CD4-positive, alpha-beta T cell treated with Interleukin-4 for 1 hour (primary cell): ENCODE data around the gene SH3TC1.

Experiments
- DNase-seq, 2 donors: peaks; one replicate each; pipeline ENCODE4 v3.0.0-alpha.2; 2020 to 2022

The SH3TC1 gene

DNA sequence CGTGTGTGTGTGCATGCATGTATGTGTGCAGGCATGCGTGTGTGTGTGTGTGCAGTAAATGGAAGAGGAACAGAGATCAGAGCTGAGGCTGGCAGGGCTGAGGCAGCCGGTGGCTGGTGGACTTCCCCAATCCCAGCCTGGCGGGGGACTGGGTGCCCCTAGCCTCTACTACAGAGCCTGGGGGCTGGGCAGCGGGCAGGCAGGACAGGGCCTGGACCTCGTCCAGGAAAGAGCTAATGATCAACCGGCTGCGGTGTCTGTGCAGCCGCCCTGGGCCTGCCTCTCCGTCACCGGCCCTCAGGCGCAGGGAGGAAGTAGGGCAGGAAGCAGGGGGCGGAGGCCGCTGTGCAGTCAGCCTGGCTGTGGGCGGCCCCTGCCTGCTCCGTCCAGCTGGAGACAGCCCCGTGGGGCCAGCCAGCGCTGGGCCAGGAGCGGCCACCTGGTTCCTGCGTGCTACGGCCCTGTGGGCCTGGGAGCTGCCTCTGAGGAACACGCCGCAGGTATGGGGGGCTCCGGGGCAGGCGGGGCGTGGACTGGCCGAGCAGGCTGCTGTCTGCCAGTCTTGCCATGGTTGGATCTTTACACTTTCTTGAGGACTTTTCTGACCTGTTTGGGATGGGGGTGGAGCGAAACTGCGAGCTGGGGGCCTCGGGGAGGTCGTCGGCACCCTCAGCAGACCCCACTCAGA, at the start of gene SH3TC1:
Gene SH3TC1, plus strand, starts transcription at position 385 of the 688 bp plus-strand sequence. CDS start 5,905 bp downstream, outside the sequence.
- peak; percentile 60 to 75 for DNase-seq

DNA sequence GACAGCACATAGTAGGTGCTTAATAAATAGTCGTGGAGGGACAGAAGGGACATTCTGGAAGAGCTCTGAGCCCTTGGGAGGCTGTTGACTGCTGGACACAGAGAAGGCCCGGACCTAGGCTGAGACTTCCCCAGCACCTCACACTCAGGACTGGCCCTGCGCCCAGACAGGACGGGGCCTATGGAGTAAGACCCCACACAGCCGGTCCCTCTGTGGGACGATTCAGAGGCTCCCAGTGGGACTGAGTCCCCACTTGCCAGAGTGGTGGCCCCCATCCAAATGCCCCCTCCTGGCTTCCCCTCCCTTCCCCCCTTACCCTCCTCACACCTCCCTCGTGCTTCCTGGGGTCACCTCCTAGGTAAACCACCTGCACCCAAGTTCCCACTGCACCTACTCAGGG, 49.4 kb upstream of the SH3TC1 start:
- no peak for DNase-seq

DNA sequence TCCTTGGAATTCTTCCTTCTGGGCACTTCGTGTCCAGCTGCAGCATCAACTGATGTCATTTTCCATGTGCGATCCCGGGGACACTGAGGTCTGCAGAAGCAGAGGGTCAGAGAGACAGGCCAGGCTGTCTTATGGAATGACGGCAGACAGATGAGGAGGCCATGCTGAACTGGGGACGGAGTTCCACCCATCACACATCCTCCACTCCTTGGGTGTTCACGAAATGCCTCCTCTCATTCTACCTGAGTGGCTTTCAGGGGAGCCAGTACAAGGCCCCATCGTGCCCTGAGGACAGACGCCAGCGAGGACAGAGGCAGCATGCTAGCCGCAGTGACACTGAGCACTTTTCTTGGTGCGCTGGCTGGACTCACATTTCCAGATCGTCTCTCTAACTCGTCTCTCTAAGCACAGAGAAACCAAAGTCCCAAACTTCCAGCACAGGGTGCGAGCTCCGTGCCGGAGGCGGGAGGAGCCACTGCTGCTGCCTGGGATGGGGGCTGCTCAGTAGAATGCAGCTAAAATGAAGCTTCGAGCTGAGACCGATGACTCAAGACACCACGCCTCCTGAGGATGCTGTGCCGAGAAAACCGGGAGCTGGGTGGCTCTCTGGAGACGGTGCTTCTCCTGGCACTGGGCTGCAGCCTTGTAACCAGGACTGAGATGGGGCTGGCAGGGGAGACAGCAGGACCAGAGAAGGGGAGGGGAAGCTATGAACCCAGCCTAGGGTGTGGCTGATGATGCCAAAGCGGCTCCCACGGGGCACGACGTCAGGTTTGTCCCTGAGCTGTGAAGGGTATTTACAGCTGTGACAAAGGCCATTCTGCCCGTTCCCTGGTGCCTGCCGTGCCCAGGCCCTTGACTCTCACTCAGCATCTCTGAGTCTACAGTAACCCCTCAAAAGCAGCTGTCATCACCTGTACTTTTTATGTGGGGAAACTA, 48.7 kb upstream of the SH3TC1 start:
- no peak for DNase-seq

DNA sequence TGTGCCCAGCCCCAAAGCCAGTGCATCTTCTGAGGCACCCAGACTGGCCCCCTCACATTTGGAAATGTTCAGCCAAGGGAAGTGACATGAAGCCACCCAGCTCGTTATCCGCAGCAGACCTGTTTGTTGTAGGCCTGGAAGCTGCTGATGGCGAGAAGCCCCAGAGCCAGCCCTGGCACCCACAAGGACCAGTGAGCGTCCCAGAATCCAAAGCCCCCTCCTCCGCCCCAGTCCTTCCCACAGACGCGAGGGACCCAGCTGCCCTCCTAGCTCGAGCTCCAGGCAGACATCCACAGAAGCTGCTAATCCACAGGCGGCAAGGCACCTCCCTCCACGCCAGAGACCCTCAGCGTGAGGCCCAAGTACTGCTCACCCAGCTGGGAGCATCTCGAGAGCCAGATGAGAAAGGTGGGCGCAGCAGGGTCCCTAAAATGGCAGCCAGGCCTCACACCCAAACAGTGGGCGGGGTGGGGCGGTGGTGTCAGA, 47.9 kb upstream of the SH3TC1 start:
- DNase-seq: no peak

DNA sequence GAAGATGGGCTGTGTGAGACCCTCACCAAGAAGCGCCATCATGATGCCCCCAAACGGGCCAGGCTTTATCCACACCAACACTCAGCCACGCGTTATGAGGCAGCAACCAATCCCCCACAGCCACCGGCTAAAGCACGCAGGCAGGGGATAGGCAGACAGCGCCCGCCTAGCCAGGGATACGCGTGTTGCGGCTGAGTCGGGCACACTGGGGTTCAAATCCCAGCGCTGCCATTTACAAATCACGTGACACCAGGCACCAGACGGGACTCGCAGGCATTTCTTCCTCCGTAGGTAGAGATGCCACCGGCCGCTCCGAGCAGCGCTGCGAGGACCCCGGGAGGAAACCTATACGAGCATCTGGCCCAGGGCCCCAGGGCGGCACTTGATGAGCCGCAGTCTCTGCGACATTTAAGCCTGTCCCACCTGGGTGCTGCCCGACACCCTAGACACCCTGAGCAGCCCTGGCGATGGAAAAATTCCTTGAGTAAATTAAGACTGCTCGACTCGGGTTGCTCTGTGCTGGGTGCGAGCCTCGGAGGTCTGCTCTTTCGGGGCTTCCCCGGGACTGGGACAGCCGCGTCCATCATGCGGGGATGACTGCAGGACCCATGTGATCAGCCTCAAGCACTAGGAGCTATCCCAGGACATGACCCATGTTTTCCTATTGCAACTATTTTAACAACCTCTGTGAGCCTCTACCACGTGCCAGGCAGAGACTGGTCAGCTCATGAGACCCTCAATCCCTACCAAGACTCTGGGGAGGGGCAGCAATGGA, 46.8 kb upstream of the SH3TC1 start:
- no peak for DNase-seq

DNA sequence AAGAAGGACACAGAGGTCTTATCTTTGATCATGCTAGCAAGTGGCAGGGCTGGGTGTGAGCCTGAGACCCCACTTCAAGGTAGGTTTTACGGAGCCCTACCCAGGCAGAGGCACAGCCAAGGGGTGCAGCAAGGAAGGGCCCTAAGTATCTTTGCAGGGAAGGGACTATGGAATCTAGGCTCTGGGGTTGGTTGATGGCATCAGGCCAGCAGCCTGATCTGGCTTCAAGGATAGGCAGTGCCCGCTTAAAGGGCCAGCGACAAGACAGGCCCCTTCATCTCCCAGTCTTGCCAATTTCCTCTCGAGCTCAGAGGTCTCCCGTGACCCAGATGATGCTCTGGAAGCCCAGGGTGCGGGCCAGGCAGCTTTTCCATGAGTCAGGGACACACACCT, 46.2 kb upstream of the SH3TC1 start:
- no peak for DNase-seq

DNA sequence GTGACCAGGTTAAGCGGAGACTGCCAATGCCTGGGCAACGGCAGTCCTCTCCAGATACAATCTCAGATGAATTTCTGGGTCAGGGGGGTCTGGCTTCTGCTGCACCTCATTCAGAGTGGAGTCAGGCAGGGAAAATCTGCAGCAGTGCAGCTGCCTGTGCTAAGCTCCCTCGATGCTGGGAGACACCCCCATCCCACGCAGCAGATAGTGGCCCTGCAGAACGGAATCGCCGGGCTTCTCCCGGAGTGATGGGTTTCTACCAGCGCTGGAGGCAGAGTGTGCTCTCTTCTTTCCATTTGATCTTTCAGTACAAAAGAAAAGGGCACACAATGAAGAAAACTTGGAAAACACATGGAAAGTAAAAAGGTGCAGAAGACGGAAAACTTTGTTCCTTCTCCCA, 45.6 kb upstream of the SH3TC1 start:
- DNase-seq: no peak

DNA sequence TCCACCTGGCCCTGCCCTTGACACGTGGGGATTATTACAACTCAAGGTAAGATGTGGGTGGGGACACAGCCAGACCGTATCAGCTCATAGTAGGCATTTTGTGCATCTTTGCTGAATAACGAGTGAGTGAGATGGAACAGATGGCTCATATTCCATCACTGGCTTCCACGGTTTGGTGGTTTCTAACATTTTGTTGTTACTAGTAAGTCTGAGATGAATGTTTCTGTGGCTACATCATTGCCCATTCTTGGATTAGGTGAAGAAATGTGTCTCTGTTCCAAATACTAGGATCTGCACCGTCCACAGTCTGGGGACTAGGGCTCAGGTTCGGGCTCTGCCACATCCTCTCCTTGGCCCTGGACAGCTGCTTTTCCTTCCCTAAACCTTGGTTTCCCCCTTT, 44.0 kb upstream of the SH3TC1 start:
- DNase-seq: no peak

DNA sequence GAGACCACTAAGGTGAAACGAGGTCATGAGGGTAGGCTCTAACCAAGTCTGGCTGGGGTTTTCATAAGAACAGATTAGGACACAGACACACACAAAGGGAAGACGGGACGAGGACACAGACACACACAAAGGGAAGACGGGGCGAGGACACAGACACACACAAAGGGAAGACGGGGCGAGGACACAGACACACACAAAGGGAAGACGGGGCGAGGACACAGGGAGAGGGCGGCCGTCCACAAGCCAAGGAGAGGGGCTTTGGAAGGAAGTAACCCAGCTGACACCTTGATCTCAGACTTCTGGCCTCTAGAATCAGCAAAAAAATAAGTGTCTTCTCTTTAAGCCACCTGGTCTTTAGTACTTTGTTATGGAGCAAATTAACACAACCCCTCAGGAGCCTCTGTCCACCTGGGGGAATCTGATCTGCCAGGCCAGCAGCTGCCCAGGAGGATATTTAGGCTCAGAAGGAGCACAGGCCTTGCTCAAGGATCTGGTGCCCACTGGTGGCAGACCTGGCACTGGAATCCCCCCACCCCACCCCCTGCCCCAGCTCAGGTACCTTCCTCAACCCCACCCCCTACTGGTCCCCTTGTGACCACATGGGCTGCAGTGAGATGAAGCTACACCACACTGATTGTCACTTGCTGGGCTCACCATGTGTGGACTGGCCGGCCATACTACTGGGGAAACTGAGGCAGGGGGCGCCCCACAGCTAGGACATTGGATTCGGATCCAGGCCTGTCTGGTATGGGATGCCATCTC, 43.2 kb upstream of the SH3TC1 start:
- no peak for DNase-seq

DNA sequence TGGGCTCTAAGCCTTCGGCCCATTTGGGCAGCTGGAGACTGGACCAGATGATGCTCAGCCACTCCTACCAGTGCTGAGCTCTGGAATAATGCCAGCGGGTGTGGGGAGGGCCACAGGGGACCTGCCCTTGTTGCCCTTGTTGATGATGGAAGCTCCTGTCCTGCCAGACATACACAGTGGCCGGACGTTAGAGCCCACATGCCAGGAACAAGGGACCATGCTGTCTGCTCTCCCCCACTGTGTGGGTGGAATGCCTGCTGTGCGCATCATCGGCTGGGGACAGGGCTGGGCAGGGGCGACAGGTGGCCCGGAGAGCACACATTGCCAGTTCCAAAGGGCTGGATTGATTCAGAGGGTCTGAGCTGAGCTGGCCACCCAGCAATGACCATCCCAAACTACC, 42.5 kb upstream of the SH3TC1 start:
- no peak for DNase-seq

DNA sequence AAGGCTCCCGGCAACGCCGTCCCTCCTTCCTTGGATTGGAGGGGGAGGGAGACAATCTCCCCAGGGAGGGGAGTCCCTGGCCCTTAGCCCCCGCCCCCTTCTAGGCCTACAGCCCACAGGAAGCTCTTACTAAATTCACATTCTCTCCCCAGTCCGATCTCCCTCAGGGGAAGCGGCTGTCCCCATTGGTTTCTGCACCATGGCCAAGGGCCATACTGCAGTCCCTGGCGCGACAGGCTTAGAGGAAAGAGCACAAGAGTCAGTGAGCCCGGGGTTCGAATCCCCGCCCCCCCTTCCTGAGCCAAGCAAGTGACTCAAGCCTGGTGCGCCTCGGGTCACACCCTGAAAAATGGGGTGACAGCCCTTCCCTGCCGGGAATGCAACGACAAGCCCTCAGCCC, 41.6 kb upstream of the SH3TC1 start:
- no peak for DNase-seq

DNA sequence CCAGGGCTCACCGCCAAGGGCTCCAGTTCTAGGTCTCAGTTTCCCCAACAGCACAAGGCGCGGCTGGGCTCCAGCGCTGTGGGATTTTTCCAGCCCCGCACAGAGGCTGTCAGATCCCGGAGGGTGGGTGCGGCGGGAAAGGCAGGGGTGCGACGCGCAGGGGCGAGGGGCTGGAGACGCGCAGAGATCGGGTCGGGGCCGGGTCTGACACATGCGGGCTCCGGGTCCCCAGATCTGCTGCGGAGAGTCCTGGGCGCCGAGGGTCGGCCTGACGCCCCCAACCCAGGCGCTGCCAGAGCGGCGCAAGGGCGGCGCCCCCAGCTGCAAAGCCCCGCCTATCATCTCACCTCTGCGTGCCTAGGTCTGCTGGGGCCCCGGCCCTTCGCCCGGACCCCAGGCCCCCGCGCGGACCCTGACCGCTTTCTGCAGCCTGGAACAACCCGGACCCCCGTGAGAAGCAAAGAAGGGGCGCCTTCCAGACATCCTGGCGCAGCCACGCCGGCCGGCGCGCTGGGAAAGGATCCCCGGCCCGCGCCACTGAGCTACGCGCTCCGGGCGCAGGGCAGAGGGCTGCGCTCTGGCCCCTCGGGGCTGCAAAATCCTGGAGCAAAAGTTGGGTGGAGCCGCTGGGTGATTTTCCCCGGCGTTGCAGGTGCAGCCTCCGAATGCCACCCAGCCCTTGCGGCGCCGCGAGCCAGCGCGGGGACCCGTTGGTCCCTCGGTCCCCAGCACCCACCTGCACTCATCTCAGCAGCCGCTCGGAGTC, 41.0 kb upstream of the SH3TC1 start:
- no peak for DNase-seq

DNA sequence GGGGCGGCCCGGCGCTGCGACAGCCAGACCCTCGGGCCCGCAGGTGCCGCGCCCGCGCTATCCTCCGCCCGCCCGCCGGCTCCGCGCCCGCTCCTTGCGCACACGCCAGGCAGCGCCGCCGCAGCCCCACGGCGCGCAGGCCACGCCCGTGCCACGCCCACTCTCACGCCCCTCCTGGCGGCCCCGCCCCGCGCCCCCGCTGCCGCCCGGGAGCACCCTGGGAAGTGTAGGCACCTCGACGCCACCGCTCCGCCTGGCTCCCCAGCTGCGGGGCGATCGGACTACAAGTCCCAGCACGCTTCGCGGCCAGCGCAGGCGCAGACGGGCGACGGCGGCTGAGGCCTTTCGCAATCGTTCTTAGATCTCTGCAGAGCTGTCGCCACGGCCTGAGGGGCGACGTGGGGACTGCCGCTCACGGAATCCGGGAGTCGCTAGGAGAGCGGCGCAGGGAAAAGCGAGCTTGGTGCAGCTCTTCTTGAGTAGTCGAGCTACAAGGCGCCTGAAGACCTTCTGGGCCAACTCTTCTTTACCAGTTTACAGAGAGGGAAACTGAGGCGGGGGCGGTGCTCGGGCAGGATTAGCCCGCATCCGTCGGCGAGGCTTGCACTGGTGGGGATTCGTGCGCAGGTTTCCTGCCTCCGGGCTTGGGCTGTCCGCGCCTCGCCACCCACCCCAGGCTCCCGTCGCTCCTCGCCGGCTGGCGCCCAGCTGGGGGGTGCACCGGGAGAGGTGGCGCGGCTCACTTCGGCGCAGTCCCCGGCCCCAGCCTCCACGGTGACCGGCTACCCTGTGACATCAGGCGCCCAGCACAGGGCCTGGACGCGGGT, 40.2 kb upstream of the SH3TC1 start, which contains the start of gene ABLIM2:
Gene ABLIM2, minus strand, starts transcription at position 104 of the 827 bp plus-strand sequence. CDS start 124 bp downstream, outside the sequence.
- peak; percentile 99 for DNase-seq

DNA sequence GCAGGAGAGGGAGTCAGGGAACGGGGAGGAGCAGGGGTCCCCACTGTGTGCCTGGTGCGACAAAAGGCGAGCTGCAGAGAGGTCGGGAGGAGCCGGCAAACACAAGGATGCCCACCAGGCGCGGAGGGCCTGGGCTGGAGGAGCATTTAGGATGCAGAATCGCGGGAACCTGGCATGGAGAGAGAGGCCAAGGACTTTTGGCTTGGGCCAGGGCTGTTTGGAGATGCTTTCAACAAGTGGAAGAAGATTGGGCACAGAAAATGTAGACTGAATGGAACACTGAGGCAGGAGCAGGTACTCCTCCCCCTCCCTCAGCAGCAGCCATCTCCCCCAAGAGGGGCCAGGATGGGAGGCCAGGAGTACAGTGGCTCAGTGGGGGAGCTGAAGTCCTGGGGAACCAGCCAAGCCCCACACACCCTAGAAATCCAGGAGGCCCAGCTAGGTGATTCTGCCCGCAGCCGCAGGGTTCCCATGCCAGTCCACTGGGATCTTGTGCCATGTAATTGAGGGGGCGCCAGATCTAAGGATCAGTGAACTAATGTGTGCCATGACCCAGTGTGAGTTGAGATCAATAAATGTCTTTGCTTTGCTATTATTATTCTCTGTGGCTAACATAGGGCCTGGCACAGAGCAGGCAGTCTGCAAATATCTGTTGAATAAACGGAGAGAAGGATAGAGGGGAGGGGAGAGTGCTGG, 39.4 kb upstream of the SH3TC1 start:
- DNase-seq: no peak

DNA sequence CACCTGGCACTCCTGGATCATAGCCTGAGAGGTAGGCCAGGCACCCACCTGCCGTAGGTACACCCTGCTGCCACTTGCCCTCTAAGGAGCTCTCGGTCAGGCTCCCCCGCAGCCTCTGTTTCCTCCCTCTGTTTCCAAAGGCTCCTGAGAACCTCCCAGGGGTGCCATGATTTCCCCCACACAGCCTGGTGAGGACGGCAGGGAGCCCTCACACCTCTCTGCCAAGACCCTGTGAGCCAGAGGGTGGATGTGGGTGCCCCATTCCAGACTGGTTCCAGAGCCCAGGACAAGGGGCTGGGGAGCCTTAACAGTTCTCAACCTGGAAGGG, 38.9 kb upstream of the SH3TC1 start:
- DNase-seq: no peak

DNA sequence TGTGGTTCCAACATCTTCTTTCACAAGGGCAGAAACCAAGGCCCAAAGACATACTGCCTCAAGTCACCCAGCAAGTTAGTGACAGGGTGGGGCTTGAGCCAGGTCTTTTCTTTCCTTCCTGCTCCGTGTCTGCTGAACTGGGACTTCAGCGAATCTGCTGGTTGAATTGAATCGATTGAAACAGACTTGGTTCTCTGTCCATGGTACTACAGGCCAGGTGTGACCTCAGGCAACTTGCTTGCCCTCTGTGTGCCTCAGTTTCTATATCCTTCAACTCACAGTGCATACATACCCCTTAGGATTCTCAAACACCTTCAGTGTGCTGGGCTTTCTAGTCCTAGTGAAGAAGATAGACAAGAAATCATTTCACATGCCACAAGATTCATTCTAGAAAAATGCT, 38.5 kb upstream of the SH3TC1 start:
- no peak for DNase-seq

DNA sequence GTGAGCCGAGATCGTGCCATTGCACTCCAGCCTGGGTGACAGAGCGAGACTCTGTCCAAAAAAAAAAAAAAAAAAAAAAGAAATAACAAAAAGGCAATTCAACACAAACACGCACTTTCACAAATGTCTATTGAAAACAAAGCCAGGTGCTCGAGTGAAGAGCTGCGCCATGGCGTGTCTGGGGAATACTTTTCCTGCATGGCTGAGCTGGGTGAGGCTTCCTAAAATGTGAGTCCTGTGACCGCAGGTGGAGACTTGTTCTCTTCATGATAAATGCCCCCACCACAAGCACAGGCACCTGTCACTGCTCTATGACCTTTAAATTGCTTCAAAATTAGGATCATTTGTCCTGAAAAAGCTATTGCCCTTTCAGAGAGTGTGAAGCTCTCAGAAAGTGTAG, 36.5 kb upstream of the SH3TC1 start:
- peak in 1 of 2 donors; percentile 67 for DNase-seq

DNA sequence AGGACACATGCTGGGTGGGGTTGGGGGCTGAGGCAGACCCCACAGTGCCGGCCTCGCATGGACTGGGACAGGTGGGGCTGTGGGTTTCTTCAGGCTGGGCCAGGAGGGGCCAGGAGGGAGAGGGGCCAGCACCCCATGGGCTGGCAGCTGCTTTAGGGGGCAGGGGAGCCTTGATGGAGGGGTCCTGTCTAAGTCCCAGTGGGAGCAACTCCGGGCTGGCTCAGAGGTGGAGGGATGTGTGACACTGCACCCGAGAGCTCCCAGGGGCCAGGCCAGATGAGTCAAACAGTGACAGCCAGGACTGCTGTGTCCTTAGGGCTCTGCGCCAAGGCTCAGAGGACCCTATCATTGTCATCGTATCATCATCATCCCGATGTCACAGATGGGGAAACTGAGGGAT, 36.1 kb upstream of the SH3TC1 start:
- no peak for DNase-seq

DNA sequence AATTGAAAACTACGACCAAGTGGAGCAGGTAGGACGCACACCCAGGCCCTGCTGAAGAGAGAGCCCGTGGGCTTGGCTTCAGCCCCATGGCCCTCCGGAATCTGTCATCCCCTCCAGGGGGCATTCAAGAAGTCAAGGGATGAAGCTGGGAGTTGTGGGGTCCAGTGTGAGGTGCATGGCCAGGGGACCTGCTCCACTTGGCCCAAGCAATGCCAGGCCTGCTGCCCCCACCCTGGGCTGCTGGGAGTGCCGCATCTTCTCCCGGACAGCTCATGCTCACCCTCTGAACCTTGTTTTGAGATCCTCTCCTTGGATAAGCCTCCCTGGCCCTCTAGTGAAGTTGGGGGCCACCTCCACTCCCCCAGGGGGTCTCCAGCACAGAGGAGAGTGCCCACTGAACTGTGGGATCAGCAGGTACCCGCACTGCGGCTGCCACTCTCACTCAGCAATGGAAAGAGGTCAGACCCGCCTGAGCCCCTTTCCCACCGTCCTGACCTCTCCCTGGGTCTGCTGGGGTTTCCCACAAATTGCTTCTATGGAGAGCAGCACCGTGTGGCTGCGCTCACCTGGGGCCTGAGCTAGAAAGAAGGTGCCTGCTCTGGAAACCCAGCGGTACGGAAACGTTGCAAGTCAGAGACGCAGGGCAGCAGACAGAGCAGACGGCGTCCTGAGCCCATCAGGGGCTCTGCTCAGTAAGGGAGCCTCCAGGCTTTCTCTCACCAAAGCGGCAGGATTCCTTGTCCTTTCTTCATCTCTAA, 35.5 kb upstream of the SH3TC1 start:
- no peak for DNase-seq
